ENCODE results near the gene APOL5. TPM values are rescaled to one million over a fixed set of nuclear protein-coding genes. Genes with fewer than 3 reads are reported as not detected.

APOL5 gene
- total RNA-seq, 4 donors from 2014 or later: 0.42 TPM; not detected in 3

GRCh38 chr22:35758394-35758793 lies 40.7 kb downstream of the APOL5 start:
- H3K9me3 ChIP-seq: no peaks in the 10 kb centered on the region
- H3K4me1 ChIP-seq: no peaks in the 10 kb centered on the region
- H3K36me3 ChIP-seq: peaks cover 38% of the 10 kb centered on the region
- no peak overlapping the region for H3K4me3 ChIP-seq
- WGBS: 73% methylated on average over 1 of the region's 1 CpG
- no peak for DNase-seq (ENCODE audit: low spot score in 2 of 2)
- TF ChIP-seq, protein P1, sequence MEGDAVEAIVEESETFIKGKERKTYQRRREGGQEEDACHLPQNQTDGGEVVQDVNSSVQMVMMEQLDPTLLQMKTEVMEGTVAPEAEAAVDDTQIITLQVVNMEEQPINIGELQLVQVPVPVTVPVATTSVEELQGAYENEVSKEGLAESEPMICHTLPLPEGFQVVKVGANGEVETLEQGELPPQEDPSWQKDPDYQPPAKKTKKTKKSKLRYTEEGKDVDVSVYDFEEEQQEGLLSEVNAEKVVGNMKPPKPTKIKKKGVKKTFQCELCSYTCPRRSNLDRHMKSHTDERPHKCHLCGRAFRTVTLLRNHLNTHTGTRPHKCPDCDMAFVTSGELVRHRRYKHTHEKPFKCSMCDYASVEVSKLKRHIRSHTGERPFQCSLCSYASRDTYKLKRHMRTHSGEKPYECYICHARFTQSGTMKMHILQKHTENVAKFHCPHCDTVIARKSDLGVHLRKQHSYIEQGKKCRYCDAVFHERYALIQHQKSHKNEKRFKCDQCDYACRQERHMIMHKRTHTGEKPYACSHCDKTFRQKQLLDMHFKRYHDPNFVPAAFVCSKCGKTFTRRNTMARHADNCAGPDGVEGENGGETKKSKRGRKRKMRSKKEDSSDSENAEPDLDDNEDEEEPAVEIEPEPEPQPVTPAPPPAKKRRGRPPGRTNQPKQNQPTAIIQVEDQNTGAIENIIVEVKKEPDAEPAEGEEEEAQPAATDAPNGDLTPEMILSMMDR (IDR thresholded peaks at IDR 0.05): no peak
- TF ChIP-seq POLR2A (IDR thresholded peaks at IDR 0.05): no peak
- TF ChIP-seq EP300 (IDR thresholded peaks at IDR 0.05): no peak
- no peak for TF ChIP-seq POLR2AphosphoS5 (IDR thresholded peaks at IDR 0.05)
- H3K27ac ChIP-seq: no peak overlapping the region
- no peaks in the 10 kb centered on the region for H3K27me3 ChIP-seq

- 94% methylated on average over 1 of the region's 1 CpG for WGBS
Measured at GRCh38 chr22:35761037-35761436, 43.4 kb downstream of the APOL5 start.

GRCh38 chr22:35766654-35767580 lies 49.2 kb downstream of the APOL5 start:
- Histone ChIP-seq H3K27ac (no peak overlapping the region), H3K36me3 (no peaks in the 10 kb centered on the region), H3K4me3 (no peak overlapping the region), H3K27me3 (no peaks in the 10 kb centered on the region), H3K9me3 (no peaks in the 10 kb centered on the region), H3K4me1 (no peaks in the 10 kb centered on the region)
- 70% methylated on average over 10 of the region's 10 CpGs for WGBS
- no peak for TF ChIP-seq POLR2AphosphoS5 (IDR thresholded peaks at IDR 0.05)
- TF ChIP-seq POLR2A (IDR thresholded peaks at IDR 0.05): no peak
- TF ChIP-seq EP300 (IDR thresholded peaks at IDR 0.05): no peak
- TF ChIP-seq, protein P1 (IDR thresholded peaks at IDR 0.05): no peak
- no peak for DNase-seq (ENCODE audit: low spot score in 2 of 2)

More at GRCh38 chr22:35761037-35761436, 43.4 kb downstream of the APOL5 start:
- TF ChIP-seq POLR2AphosphoS5 (IDR thresholded peaks at IDR 0.05): no peak
- TF ChIP-seq, protein P1 (IDR thresholded peaks at IDR 0.05): no peak
- no peak for TF ChIP-seq EP300 (IDR thresholded peaks at IDR 0.05)
- TF ChIP-seq POLR2A (IDR thresholded peaks at IDR 0.05): no peak
- Histone ChIP-seq H3K27me3 (no peaks in the 10 kb centered on the region), H3K36me3 (peaks cover 33% of the 10 kb centered on the region), H3K27ac (no peak overlapping the region), H3K4me3 (no peak overlapping the region), H3K9me3 (no peaks in the 10 kb centered on the region), H3K4me1 (no peaks in the 10 kb centered on the region)
- DNase-seq (ENCODE audit: low spot score in 2 of 2): no peak

DNA sequence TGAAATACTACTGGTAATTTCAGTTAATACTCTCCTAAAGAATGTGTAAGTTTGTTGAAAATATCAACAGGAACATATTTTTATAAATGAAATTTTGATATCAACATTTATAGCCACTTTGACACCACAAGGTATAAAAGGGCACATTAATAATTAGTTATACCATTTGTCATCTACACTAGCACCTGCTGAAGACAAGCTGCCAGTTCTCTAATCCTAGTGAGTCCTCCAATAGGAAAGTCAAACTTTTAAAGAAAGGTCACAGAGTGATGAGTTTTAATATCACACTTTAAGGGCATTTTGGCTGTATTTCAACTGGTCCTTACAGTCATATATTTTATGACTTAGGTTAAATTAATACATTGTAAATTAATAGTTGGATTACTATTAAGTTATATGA lies 52.3 kb downstream of the APOL5 start:
- Histone ChIP-seq H3K4me1 (no peaks in the 10 kb centered on the region), H3K36me3 (no peaks in the 10 kb centered on the region), H3K4me3 (no peak overlapping the region), H3K27me3 (no peaks in the 10 kb centered on the region), H3K27ac (no peak overlapping the region), H3K9me3 (no peaks in the 10 kb centered on the region)
- DNase-seq (ENCODE audit: low spot score in 2 of 2): no peak
- TF ChIP-seq EP300 (IDR thresholded peaks at IDR 0.05) (no peak), POLR2AphosphoS5 (IDR thresholded peaks at IDR 0.05) (no peak), POLR2A (IDR thresholded peaks at IDR 0.05) (no peak)
- TF ChIP-seq, protein P1 (IDR thresholded peaks at IDR 0.05): no peak

DNA sequence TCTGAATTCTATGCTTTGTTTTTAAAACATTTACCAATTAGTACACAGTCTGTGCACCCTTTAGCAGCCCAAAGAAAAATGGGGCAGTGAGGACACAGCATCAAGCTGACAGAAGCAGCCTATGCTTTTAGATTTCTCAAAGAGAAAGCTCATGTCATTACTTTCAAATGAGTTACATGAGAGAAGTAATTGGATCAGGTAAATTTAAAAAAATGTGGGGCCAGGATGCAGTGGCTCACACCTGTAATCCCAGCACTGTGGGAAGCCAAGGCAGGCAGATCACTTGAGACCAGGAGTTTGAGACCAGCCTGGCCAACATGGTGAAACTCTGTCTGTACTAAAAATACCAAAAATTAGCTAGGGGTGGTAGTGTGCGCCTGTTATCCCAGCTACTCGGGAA lies 57.7 kb downstream of the APOL5 start:
- H3K27ac ChIP-seq: no peak overlapping the region
- TF ChIP-seq, protein P1 (IDR thresholded peaks at IDR 0.05): no peak
- TF ChIP-seq POLR2AphosphoS5 (IDR thresholded peaks at IDR 0.05) (no peak), POLR2A (IDR thresholded peaks at IDR 0.05) (no peak), EP300 (IDR thresholded peaks at IDR 0.05) (no peak)

More for the DNA sequence above, 57.7 kb downstream of the APOL5 start:
- Histone ChIP-seq H3K4me3 (no peak overlapping the region), H3K27me3 (no peaks in the 10 kb centered on the region), H3K9me3 (no peaks in the 10 kb centered on the region), H3K4me1 (no peaks in the 10 kb centered on the region), H3K36me3 (no peaks in the 10 kb centered on the region)
- 91% methylated on average over 2 of the region's 2 CpGs for WGBS
- DNase-seq (ENCODE audit: low spot score in 2 of 2): no peak

All from suprapubic skin (tissue), 4 donors.